H9 (cell line): ENCODE measurements around the gene MIPOL1. TPM values are rescaled to one million over a fixed set of nuclear protein-coding genes. Genes with fewer than 3 reads are reported as not detected.

Source experiments
- DNase-seq: peaks from one replicate; pipeline ENCODE4 v3.0.0-alpha.2; 2017
- H2AFZ ChIP-seq: one replicate; pipeline ENCODE4 v1.6.1; 2013; ENCODE audit warnings: mild to moderate bottlenecking, low read length, control low read depth, moderate library complexity
- H2AK5ac ChIP-seq: 2 replicates; pipeline ENCODE4 v1.6.1; 2013; ENCODE audit warnings: low read length, control low read depth, mixed read lengths; ENCODE audit not compliant: insufficient read length
- H2BK120ac ChIP-seq: one replicate; pipeline ENCODE4 v1.6.1; 2013; ENCODE audit warnings: low read depth, mild to moderate bottlenecking, low read length, control low read depth, inconsistent platforms; ENCODE audit not compliant: poor library complexity, severe bottlenecking
- H2BK12ac ChIP-seq: 2 replicates; pipeline ENCODE4 v1.6.1; 2013; ENCODE audit warnings: low read length, control low read depth, mixed read lengths, low read depth; ENCODE audit not compliant: insufficient read length
- H2BK15ac ChIP-seq: 2 replicates; pipeline ENCODE4 v1.6.1; 2013; ENCODE audit warnings: low read depth, low read length, control low read depth
- H2BK20ac ChIP-seq: one replicate; pipeline ENCODE4 v1.6.1; 2013; ENCODE audit warnings: low read depth, mild to moderate bottlenecking, low read length, control low read depth, inconsistent platforms; ENCODE audit not compliant: poor library complexity, severe bottlenecking
- H2BK5ac ChIP-seq: 2 replicates; pipeline ENCODE4 v1.6.1; 2013; ENCODE audit warnings: low read length, control low read depth, mixed read lengths; ENCODE audit not compliant: insufficient read length
- H3K14ac ChIP-seq: 2 replicates; pipeline ENCODE4 v1.6.1; 2013; ENCODE audit warnings: low read length, control low read depth; ENCODE audit not compliant: insufficient read depth
- H3K18ac ChIP-seq: 2 replicates; pipeline ENCODE4 v1.6.1; 2013; ENCODE audit warnings: low read depth, mild to moderate bottlenecking, mixed read lengths, low read length, control low read depth; ENCODE audit not compliant: insufficient read length
- H3K23ac ChIP-seq: 2 replicates; pipeline ENCODE4 v1.6.1; 2013; ENCODE audit warnings: low read length, control low read depth, mixed read lengths, low read depth; ENCODE audit not compliant: insufficient read length
- H3K23me2 ChIP-seq: 2 replicates; pipeline ENCODE4 v1.6.1; 2013; ENCODE audit warnings: low read depth, mild to moderate bottlenecking, mixed read lengths, low read length, control low read depth; ENCODE audit not compliant: insufficient read length, poor library complexity, severe bottlenecking
- H3K27ac ChIP-seq: 2 replicates; pipeline ENCODE4 v1.5.1; 2013; ENCODE audit warnings: low read length, control low read depth, mixed read lengths, low read depth; ENCODE audit not compliant: insufficient read length
- H3K27me3 ChIP-seq: 2 replicates; pipeline ENCODE4 v1.6.1; 2013; ENCODE audit warnings: low read length, control low read depth, inconsistent platforms; ENCODE audit not compliant: insufficient read depth
- H3K4ac ChIP-seq: 2 replicates; pipeline ENCODE4 v1.6.1; 2013; ENCODE audit warnings: low read depth, mild to moderate bottlenecking, control low read depth, inconsistent platforms, low read length, moderate library complexity
- H3K4me1 ChIP-seq: 2 replicates; pipeline ENCODE4 v1.6.1; 2013; ENCODE audit warnings: low read length, control low read depth, inconsistent platforms; ENCODE audit not compliant: insufficient read depth
- H3K4me2 ChIP-seq: 2 replicates; pipeline ENCODE4 v1.6.1; 2013; ENCODE audit warnings: low read length, control low read depth, mixed read lengths; ENCODE audit not compliant: insufficient read length, insufficient read depth
- H3K56ac ChIP-seq: 2 replicates; pipeline ENCODE4 v1.6.1; 2013; ENCODE audit warnings: low read depth, mild to moderate bottlenecking, mixed read lengths, low read length, control low read depth; ENCODE audit not compliant: insufficient read length
- H3K79me1 ChIP-seq: 2 replicates; pipeline ENCODE4 v1.6.1; 2013; ENCODE audit warnings: low read depth, mild to moderate bottlenecking, moderate library complexity, low read length, control low read depth, inconsistent platforms; ENCODE audit not compliant: insufficient read depth, poor library complexity, severe bottlenecking
- H3K79me2 ChIP-seq: 2 replicates; pipeline ENCODE4 v1.6.1; 2013; ENCODE audit warnings: low read length, control low read depth, inconsistent platforms; ENCODE audit not compliant: insufficient read depth
- H3K9ac ChIP-seq: 2 replicates; pipeline ENCODE4 v1.6.1; 2013; ENCODE audit warnings: low read length, control low read depth, mixed read lengths; ENCODE audit not compliant: insufficient read length; ENCODE audit errors: extremely low read depth
- H3K9me3 ChIP-seq: one replicate; pipeline ENCODE4 v1.6.1; 2013; ENCODE audit warnings: low read depth, low read length, inconsistent platforms; ENCODE audit not compliant: control insufficient read depth
- H3T11ph ChIP-seq: one replicate; pipeline ENCODE4 v1.6.1; 2013; ENCODE audit warnings: mild to moderate bottlenecking, low read length, control low read depth, inconsistent platforms
- H4K20me1 ChIP-seq: one replicate; pipeline ENCODE4 v1.6.1; 2013; ENCODE audit not compliant: control insufficient read depth, insufficient read length, insufficient read depth
- H4K5ac ChIP-seq: 2 replicates; pipeline ENCODE4 v1.6.1; 2013; ENCODE audit warnings: low read depth, mild to moderate bottlenecking, mixed read lengths, low read length, control low read depth; ENCODE audit not compliant: insufficient read length
- H4K8ac ChIP-seq: replicated peaks from 2 replicates; pipeline ENCODE4 v1.6.1; 2013; ENCODE audit warnings: low read length, control low read depth, mixed read lengths, low read depth; ENCODE audit not compliant: insufficient read length
- H4K91ac ChIP-seq: 2 replicates; pipeline ENCODE4 v1.6.1; 2013; ENCODE audit warnings: low read depth, mild to moderate bottlenecking, moderate library complexity, mixed read lengths, low read length, control low read depth; ENCODE audit not compliant: insufficient read length
- H3K27ac Mint-ChIP-seq, 3 experiments: 2 replicates in 2 of 3; 3 replicates in 1 of 3; pipeline ENCODE4 v1.8.0; 2020 to 2021; ENCODE audit warnings: mixed read lengths in 3 of 3, mild to moderate bottlenecking in 1 of 3, moderate library complexity in 1 of 3
- H3K27me3 Mint-ChIP-seq: 2 replicates; pipeline ENCODE4 v1.8.0; 2021; ENCODE audit warnings: low read depth, mild to moderate bottlenecking, moderate library complexity, mixed read lengths
- H3K36me3 Mint-ChIP-seq, 3 experiments: 2 replicates in 2 of 3; 3 replicates in 1 of 3; pipeline ENCODE4 v1.8.0; 2020 to 2021; ENCODE audit warnings: low read depth in 3 of 3, mixed read lengths in 3 of 3; ENCODE audit not compliant: insufficient read depth in 1 of 3
- H3K4me1 Mint-ChIP-seq, 2 experiments: 2 replicates each; pipeline ENCODE4 v1.8.0; 2020; ENCODE audit warnings: mixed read lengths in 2 of 2
- H3K4me3 Mint-ChIP-seq, 2 experiments: 2 replicates in 1 of 2; 3 replicates in 1 of 2; pipeline ENCODE4 v1.8.0; 2020 to 2021; ENCODE audit warnings: mild to moderate bottlenecking in 2 of 2, mixed read lengths in 2 of 2, moderate library complexity in 1 of 2
- H3K9me3 Mint-ChIP-seq, 2 experiments: 2 replicates in 1 of 2; 3 replicates in 1 of 2; pipeline ENCODE4 v1.8.0; 2020; ENCODE audit warnings: mild to moderate bottlenecking in 2 of 2, mixed read lengths in 2 of 2, moderate library complexity in 1 of 2
- WGBS: extraction: QIAGEN DNeasy Blood & Tissue Kit; methylation state at CpG from one replicate; pipeline ENCODE4 v1.1.7; 2013; ENCODE audit warnings: missing lambda C conversion rate, low lambda C conversion rate, mixed read lengths; ENCODE audit not compliant: insufficient read length; ENCODE audit errors: extremely low coverage; 5-methylcytosine and 5-hydroxymethylcytosine counted together
- total RNA-seq: library from RNA; stranded (reverse); gene quantifications from 2 replicates; pipeline ENCODE4 v1.2.1, GENCODE V29; 2021
- TF ChIP-seq, protein P1 (sequence below): fragments of 200-600 bp; sonication (generic); conservative IDR thresholded peaks from 3 replicates; pipeline ENCODE4 v1.8.0; 2021; ENCODE audit warnings: antibody characterized with exemption, mild to moderate bottlenecking

Gene MIPOL1
- total RNA-seq, 1 experiment from 2014 or later: 15.6 TPM

DNA sequence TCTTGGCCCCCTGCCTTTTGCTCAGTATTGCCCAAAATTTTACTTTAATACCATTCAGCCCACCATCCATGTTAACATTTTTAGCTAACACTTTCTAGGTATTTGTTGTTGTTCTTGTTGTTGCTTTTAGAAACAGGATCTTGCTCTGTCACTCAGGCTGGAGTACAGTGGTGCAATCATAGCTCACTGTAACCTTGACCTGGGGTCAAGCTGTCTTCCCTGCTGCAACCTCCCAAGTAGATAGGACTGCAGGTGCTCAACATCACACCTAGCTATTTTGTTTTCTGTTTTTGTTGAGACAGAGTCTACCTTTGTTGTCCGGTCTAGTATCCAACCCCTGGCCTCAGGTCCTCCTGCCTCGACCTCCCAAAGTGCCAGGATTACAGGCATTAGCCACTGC lies 4.0 kb downstream of the MIPOL1 start:
- no peak overlapping the region for H3K18ac ChIP-seq
- peaks cover 11% of the 10 kb centered on the region for H3K23me2 ChIP-seq
- H3K27ac ChIP-seq: no peak overlapping the region
- H3K4ac ChIP-seq: no peak overlapping the region
- no peaks in the 10 kb centered on the region; the same call in 1 of the 2 replicates for H3K4me1 ChIP-seq
- no peaks in the 10 kb centered on the region for H3K27me3 Mint-ChIP-seq
- peaks cover 6% of the 10 kb centered on the region for H3K79me1 ChIP-seq
- H2BK15ac ChIP-seq: no peak overlapping the region
- H2BK5ac ChIP-seq: no peak overlapping the region
- H3K27me3 ChIP-seq: no peaks in the 10 kb centered on the region
- peaks cover 19 to 29% of the 10 kb centered on the region in 2 experiments for H3K4me1 Mint-ChIP-seq
- no peak overlapping the region for H3K4me3 Mint-ChIP-seq
- no peak overlapping the region for H2AFZ ChIP-seq
- TF ChIP-seq, protein P1, sequence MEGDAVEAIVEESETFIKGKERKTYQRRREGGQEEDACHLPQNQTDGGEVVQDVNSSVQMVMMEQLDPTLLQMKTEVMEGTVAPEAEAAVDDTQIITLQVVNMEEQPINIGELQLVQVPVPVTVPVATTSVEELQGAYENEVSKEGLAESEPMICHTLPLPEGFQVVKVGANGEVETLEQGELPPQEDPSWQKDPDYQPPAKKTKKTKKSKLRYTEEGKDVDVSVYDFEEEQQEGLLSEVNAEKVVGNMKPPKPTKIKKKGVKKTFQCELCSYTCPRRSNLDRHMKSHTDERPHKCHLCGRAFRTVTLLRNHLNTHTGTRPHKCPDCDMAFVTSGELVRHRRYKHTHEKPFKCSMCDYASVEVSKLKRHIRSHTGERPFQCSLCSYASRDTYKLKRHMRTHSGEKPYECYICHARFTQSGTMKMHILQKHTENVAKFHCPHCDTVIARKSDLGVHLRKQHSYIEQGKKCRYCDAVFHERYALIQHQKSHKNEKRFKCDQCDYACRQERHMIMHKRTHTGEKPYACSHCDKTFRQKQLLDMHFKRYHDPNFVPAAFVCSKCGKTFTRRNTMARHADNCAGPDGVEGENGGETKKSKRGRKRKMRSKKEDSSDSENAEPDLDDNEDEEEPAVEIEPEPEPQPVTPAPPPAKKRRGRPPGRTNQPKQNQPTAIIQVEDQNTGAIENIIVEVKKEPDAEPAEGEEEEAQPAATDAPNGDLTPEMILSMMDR: no peak
- peaks cover 29 to 30% of the 10 kb centered on the region in 2 experiments for H3K9me3 Mint-ChIP-seq
- WGBS: no CpG with 5 or more reads among the region's 2 CpGs
- no peak for DNase-seq
- no peak overlapping the region for H3T11ph ChIP-seq
- H4K20me1 ChIP-seq: no peaks in the 10 kb centered on the region
- no peak overlapping the region; a peak in 2 of 7 replicates for H3K27ac Mint-ChIP-seq
- no peak overlapping the region for H3K9ac ChIP-seq
- no peak overlapping the region for H4K8ac ChIP-seq
- H3K9me3 ChIP-seq: peaks cover 9% of the 10 kb centered on the region
- H2BK12ac ChIP-seq: no peak overlapping the region
- H4K91ac ChIP-seq: no peak overlapping the region
- H3K4me2 ChIP-seq: no peak overlapping the region
- H4K5ac ChIP-seq: no peak overlapping the region
- no peak overlapping the region for H3K14ac ChIP-seq
- H2AK5ac ChIP-seq: no peak overlapping the region
- no peak overlapping the region for H2BK20ac ChIP-seq
- H3K79me2 ChIP-seq: peaks cover 5% of the 10 kb centered on the region; the same call in 1 of the 2 replicates
- H3K56ac ChIP-seq: no peak overlapping the region
- peaks cover 29 to 30% (median 30%) of the 10 kb centered on the region in 3 experiments for H3K36me3 Mint-ChIP-seq
- no peak overlapping the region for H3K23ac ChIP-seq
- H2BK120ac ChIP-seq: no peak overlapping the region
